GM12891 (cell line): ENCODE measurements around the gene RHEBL1.

Experiments
- POLR2A ChIP-seq: IDR thresholded peaks from 2 replicates; pipeline ENCODE4 v1.6.1; 2011; ENCODE audit warnings: low read depth, low read length, control low read depth
- POLR2AphosphoS5 ChIP-seq: IDR thresholded peaks from 2 replicates; pipeline ENCODE4 v1.6.1; 2011; ENCODE audit warnings: low read depth, low read length, control low read depth

DNA sequence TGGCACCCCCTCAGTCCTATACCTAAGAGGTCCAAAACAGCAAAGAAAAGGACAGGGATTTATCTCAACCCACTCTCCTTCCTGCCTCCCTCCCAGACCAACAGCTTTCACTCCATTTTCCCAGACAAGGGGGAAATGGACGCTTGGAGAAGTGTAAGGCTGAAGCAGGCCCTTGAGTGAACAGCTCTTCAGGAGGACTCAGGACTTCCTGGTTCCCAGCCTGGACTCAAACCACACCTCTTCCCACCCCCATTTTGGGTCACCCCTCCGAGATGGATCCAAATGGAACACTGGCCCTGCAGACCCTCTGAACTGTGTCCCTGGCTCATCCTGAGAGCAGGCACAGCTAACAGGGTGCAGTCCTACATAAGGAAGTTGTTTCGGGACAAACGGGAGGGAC is 11.9 kb downstream of the RHEBL1 start:
- no peak for TF ChIP-seq POLR2AphosphoS5
- TF ChIP-seq POLR2A = no peak
